GM19452 (cell line): ENCODE data around the gene GSS.

ENCODE experiments used
- ATAC-seq: cut with Tn5 transposase; IDR thresholded peaks from one replicate; pipeline ENCODE4 v1.9.1; 2021; ENCODE audit not compliant: unreplicated experiment

The GSS gene

DNA sequence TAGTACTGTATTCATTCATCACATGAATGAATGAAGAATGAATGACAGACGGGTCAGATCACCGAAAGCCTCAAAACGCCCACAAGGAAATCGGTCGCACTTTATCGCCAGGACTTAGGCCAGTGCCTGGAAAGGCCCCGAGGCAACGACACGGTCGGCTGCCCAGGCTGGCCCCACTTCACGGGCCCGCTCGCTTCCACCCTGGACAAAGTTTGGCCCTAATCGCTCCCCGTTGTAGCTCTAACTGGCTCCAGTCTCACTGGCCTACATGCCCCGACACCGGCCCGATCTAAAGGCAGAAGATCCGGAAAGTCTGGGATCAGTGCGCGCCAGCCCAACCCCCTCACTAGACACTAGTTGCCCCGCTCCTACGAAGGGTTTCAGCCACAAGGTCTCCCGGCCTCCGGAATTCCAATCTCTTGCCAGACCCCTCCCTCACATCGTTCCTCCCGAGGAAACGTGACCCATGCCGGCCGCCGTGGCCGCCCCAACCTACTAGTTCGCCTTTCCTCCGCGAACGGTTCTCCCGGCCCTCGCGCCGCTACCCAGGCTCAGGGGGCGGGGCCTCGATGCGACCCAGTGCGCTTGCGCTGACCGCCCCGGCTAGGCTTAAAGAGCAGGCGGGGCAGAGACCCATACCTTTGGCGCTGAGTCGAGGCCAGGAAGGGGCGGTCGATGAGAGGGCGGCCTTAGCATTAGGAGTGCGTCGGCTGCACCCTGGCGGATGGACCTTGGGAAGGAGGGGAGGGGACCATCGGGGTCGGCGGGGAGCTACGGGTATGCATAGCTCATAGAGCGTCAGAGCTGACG, at the start of gene GSS, which contains the start of gene MYH7B:
Gene GSS (minus strand): TSS at position 576 of the 810 bp plus-strand sequence. CDS start 3,954 bp downstream, outside the sequence.
Gene MYH7B (plus strand): TSS at position 638 of the 810 bp plus-strand sequence. CDS start 22,138 bp downstream, outside the sequence.
- peak; percentile 82 for ATAC-seq

DNA sequence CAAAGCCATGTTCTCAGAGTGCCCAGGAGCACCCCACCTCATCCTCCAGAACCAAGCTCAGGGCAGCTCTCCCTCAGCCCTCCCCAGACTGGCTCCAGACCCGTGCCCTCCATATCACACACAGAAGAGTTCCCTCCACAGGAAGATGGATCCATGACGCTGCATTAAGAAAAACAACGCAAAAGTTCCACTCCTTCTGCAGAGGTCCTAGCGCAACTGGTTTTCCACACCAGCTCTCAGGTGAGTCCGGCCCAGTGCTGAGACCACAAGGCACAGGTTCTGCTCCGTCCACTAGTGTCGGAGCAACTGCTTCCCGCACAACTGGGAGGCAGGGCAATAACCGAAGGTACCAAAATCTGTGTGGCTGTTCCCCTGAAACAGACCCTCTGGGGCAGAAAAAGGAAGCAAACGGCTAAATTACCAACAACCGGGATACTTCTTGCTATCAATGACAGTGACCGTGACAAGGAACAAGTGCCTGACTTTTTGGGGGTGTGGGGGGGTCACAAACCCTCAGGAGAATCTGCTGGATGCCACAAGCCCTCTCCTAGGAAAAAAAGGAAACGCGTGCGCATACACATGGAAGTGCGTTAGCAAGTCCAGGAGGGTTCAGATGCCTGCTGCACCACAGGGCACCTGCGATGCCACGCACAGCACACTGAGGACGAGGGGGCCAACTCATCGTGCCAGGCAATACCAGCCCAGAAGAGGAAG, 49.3 kb upstream of the GSS start:
- ATAC-seq: no peak

DNA sequence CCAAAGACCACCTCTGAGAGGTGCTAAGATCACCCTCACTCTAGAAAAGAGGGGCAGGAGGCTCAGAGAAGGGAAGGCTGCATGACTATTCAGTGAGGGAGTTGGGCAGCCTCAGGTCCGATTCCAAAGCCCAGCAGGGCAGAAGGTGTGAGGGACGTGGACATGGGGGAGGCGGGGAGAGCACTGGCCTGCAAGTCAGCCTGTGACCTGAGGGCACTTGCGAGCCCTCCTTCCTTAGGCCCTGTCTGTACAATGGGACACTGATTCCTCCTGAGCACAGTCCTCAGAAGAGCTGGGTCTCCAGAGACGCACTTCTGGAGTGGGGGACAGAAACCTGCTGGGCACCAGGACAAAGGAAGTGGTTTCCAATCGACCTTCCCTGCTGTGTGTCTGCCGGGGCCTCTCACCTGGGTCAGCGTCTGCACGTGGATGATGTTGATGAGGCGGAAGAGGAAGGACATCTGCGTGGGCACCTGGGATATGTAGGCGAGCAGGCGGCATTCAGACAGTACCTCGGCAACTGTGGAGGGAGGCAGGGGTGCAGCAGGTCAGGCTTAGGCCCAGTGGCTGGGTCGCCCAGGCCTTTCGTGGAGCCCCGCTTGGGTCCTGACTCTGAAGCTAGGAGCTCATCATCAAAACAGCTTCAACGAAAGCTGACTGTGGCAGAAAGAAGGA, 48.6 kb upstream of the GSS start:
- no peak for ATAC-seq

DNA sequence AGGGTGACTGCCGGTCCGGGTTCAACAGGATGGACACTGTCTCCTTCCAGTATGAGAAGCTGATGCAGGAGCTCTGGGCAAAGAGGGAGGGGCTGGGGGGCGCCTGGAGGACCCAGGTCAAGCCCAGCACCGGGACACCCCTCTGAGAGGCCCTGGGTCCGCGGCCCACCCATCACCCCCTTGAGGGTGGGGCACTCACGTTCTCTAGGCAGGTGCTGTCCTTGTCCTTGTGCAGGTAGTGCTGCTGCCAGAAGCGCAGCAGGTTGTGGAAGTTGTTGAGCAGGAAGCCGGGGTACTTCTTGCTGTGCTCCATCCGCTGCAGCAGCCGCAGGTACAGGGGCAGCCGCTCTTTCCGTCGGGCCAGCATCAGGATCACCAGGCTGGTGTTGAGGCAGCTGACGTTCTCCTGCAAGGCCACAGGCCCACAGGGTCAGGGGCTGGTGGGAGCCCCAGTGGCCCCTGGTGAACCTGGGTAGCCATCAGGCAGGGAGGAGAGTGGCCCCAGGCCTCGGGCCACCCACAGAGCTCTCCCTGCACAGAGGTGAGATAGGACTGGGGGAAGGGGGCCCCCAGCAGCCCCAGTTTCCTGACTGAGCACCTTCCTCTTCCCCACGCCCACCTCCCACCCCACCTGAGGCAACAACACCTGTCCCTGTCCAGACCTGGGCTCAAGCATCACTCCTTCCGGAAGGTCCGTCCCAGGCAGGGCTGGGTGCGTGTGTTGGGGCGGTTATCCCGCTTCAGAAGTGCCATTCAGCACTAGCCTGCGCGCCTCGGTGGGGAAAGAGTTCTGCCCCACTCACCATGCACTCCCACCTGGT, 47.8 kb upstream of the GSS start:
- ATAC-seq: no peak

DNA sequence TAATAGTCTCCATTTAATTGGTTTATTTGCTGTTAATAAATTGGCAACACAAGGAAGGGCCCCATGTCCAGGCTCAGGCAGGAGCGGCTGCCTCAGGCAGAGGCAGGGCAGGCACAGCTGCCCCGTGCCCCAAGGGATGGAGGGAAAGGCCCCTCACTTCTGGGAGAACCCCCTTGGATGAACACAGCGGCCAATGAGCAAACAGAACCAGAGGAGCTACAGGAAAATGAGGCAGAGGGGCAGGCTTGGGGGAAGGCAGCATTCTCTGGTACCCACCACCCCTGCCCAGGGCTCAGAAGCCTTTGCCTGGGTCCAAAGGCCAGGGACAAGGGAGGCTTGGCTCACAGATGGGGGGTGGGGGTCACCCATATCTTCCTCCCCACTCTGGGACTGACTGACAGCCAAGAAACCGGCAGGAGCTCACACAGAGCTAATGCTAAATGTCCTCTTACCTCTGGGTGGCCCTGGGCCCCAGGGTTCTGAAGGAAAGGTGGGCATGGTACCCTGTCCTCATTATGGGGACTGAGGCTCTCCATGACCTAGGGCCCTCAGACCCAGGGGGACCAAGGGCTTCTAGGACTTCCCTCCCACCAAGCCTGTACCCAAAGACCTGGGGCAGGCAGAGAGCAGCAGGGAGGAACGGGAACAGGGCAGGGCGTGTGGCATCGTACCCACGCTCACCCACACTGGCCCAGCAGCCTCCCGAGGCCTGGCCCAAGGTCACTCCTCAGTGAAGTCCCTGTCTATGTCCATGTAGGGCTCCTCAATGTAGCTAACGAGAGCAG, 47.0 kb upstream of the GSS start:
- no peak for ATAC-seq

DNA sequence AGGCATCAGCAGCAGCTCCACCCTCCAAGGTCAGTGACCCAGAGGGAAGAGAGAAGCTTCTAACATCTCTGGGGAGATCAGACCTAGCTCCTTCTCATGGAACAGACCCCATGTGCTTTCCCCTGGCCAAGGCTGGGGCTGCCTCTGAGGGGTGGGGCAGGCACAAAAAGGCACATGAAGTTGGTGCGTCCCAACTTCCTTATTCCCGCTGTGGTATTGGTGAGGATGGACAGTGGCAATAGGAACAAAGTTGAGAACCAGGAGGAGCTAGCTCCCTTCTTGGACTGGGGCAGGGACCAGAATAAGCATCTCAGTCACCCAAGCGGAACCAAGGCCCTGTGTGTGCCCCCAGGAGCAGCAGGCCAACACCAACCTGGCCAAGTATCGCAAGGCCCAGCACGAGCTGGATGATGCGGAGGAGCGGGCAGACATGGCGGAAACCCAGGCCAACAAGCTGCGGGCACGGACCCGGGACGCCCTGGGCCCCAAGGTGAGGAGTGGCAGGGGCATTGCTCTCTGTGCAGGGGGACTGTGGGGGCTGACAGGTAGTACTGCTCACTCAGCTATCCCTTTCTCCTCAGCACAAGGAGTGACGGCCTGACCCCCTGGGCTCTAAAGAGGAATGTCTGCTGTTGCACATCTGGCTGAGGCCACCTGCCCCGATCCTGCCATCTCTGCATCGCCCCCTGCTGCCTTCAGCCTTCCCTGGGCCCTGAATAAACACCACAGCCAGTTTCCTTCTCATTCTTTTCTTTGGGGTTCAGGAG, 46.2 kb upstream of the GSS start:
- no peak for ATAC-seq

DNA sequence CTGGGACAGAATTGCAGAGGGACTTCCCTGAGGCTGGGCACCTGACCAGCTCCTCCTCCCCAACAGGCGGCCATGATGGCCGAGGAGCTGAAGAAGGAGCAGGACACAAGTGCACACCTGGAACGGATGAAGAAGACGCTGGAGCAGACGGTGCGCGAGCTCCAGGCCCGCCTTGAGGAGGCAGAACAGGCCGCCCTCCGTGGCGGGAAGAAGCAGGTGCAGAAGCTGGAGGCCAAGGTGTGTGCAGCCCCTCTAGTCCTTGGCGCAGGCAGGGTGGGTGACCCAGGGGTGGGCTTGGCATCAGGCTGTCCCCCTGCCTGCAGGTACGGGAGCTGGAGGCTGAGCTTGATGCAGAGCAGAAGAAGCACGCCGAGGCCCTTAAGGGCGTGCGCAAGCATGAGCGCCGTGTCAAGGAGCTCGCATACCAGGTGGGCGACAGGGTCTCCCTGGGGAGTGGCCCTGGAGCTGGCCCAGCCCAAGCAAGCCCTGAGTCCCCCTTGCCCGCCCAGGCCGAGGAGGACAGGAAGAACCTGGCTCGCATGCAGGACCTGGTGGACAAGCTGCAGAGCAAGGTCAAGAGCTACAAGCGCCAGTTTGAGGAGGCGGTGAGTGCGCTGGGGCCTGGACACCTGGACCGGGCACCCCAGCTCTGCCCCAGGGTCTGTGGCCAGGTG, 45.5 kb upstream of the GSS start:
- ATAC-seq: no peak

DNA sequence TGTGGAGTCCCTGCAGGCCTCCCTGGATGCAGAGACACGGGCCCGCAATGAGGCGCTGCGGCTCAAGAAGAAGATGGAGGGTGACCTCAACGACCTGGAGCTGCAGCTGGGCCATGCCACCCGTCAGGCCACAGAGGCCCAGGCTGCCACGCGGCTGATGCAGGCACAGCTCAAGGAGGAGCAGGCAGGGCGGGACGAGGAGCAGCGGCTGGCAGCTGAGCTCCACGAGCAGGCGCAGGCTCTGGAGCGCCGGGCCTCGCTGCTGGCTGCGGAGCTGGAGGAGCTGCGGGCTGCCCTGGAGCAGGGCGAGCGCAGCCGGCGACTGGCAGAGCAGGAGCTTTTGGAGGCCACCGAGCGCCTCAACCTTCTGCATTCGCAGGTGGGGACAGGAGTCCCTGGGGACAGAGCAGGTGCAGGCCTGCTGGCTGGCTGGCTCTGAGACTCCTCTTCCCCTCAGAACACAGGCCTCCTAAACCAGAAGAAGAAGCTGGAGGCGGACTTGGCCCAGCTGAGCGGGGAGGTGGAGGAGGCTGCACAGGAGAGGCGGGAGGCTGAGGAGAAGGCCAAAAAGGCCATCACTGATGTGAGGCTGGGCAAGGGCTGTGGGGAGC, 44.8 kb upstream of the GSS start:
- ATAC-seq: no peak

DNA sequence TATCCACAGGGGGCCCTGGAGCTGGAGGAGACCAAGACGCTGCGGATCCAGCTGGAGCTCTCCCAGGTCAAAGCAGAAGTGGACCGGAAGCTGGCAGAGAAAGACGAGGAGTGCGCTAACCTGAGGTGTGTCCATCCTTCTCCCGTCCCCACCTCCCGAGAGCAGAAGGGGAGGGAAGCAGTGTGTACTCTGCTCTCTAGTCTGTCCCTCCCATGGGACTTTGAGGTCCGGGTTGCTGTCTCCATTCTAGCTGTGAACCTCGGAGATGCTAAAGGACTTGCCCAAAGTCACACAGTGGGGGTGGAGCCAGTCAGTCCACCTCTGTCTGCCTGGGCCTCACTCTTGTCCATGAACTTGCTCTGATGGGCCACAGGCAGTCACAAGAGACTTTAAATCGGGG, 44.2 kb upstream of the GSS start:
- no peak for ATAC-seq

DNA sequence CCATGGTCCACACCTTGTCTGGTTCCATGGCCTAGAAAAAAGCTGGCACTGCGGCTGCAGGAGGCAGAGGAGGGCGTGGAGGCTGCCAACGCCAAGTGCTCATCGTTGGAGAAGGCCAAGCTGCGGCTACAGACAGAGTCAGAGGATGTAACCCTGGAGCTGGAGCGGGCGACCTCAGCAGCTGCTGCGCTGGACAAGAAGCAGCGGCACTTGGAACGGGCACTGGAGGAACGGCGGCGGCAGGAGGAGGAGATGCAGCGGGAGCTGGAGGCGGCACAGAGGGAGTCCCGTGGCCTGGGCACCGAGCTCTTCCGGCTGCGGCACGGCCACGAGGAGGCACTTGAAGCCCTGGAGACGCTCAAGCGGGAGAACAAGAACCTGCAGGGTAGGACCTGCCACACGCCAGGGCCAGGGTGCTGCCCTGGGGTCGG, 43.4 kb upstream of the GSS start:
- ATAC-seq: no peak

DNA sequence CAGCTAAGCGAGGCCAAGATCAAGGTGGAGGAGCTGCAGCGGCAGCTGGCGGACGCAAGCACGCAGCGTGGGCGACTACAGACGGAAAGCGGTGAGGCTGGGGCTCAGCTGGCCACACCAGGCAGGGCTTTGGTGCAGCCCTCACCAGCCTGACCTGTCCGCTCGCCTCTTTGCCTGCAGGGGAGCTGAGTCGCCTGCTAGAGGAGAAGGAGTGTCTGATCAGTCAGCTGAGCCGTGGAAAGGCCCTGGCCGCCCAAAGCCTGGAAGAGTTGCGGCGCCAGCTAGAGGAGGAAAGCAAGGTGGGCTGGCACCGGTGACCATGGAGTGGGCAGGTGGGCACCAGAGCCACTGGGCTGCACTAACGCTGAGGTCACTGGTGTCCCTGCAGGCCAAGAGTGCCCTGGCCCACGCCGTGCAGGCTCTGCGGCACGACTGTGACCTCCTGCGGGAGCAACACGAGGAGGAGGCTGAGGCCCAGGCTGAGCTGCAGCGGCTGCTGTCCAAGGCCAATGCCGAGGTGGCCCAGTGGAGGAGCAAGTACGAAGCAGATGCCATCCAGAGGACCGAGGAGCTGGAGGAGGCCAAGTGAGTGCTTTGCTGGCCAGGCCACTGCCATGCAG, 42.8 kb upstream of the GSS start:
- ATAC-seq: no peak

DNA sequence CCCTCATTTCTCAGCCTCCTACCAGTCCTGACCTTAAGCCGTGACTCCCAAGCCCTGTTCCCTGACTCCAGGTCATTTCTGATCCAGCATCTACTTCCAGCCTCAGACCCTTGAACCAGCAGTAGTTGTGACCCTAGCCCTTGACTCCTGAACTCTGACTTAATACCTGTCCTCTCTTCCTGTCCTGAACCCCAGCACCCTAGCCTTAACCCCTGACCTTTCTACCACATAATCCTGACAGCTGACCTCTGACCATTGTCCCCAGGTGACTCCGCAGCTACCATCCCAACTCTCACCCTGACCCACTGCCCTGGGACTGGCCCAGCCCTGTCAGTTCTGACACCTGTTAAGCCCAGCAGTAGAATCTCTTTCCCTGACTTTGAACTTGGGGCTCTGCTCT, 42.2 kb upstream of the GSS start:
- no peak for ATAC-seq

DNA sequence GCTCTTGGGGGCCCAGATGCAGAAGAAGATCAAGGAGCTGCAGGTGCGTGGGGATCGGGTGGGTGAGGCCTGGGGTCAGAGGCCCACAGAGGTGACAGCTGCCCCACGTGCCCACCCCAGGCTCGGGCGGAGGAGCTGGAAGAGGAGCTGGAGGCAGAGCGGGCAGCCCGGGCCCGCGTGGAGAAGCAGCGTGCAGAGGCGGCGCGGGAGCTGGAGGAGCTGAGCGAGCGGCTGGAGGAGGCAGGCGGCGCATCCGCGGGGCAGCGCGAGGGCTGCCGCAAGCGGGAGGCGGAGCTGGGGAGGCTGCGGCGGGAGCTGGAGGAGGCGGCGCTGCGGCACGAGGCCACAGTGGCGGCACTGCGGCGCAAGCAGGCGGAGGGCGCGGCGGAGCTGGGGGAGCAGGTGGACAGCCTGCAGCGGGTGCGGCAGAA, 41.5 kb upstream of the GSS start:
- no peak for ATAC-seq

DNA sequence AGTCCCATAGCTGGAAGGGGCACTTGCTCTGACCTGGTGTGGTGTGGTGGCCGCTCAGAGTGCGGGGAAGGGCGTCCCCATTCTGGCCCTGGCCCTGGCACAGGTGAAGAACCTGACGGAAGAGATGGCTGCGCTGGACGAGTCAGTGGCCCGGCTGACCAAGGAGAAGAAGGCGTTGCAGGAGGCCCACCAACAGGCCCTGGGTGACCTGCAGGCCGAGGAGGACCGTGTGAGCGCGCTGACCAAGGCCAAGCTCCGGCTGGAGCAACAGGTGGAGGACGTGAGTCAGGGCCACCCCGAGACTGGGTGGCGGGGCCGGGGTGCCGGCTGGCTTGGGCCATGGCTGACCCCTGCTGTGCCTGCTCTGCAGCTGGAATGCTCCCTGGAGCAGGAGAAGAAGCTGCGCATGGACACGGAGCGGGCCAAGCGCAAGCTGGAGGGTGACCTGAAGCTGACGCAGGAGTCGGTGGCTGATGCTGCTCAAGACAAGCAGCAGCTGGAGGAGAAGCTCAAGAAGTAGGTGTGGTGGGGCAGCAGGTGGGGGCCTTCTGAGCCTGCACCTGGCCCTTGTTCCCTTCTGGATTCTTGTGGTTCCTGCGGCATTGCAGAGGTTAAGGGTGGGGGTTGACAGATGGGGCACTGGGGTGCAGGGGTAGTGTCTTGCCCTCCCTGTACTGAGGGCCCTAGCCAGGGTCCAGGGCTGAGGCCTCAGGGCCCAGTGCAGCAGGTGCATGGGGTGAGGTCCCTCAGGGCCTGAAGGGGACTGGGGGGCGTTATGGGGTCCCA, 40.8 kb upstream of the GSS start:
- ATAC-seq: no peak

DNA sequence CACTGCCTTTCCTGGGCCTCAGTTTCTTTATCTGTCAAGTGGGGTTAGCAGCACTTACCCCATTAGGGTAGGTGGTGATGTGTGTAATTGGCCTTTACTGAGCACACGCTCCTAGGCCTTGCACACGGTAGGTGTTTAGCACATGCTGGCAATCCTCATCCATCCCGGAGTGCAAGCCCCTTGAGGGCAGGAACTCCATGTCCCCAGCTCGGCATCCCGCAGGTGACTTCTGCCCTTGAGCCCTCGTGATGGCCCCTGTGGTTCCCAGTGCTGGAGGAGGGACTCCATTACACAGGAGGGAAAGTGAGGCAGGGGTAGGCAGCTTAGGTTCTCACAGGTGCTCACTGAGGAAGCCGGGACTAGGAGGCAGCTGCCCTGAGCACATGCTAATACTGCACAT, 40.1 kb upstream of the GSS start:
- ATAC-seq: no peak

DNA sequence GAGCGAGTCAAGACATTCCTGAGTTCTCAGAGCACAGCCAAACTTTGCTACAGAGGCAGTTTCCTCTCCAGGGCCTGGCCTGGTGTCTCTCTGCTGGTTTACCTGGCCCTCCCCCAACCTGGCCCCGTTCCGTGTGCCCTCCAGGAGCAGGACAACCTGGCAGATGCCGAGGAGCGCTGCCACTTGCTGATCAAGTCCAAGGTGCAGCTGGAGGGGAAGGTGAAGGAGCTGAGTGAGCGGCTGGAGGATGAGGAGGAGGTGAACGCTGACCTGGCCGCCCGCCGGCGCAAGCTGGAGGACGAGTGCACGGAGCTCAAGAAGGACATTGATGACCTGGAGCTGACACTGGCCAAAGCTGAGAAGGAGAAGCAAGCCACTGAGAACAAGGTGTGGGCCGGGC, 39.6 kb upstream of the GSS start:
- ATAC-seq: no peak

DNA sequence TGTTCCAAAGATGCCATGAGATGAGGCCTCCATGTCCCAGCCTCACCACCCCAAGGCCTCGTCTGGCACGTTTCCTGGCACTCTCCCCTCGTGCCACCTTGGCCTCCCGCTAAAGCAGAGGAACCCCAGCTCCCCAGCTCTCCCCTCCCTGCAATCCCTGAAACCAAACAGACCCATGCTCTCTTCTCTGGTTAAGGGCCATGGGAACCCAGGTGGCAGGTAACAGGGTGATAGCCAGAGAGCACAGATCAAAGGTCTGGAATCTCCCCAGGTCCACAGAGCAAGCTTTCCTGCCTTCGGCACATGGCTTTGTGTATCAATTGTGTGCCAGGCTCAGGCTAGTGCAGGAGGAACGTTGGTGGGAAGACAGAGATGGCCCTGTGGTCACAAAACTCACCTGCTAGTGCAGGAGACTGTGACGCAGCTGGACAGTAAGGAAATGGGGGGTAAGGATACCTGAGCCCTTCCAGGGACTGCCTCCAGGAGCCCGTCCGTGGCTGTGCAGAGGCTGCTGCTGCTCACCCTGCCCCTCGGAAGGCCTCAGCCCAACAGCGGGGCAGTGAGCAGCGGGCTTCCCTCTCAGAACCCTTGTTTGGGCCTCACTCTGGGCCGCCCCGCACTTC, 39.0 kb upstream of the GSS start:
- ATAC-seq: no peak
